ENCODE data around the gene HOXD10.

HOXD10 gene

GRCh38 chr2:176140513-176141317 is 24.1 kb downstream of the HOXD10 start:
- H3K4me3 Mint-ChIP-seq: peak overlapping the region; percentile 14
- no peak overlapping the region for H3K27ac Mint-ChIP-seq
- H3K4me1 Mint-ChIP-seq: peaks cover 16% of the 10 kb centered on the region
- DNase-seq: peak; percentile 78
- H3K27me3 Mint-ChIP-seq: peaks cover 99% of the 10 kb centered on the region
- CTCF ChIA-PET: interaction anchor here (0.6 to 8.8 kb wide), 37 partner anchors 10 to 1023 kb away, joined by 3 to 140 read pairs (median 4); partner anchors contain the start of genes HOXD1 and HOXD9
- H3K9me3 Mint-ChIP-seq: no peaks in the 10 kb centered on the region
- H3K36me3 Mint-ChIP-seq: peaks cover 1% of the 10 kb centered on the region

- no peak overlapping the region for H3K4me3 Mint-ChIP-seq
- DNase-seq: no peak
- peaks cover 12% of the 10 kb centered on the region for H3K4me1 Mint-ChIP-seq
- CTCF ChIA-PET: interaction anchor here (0.8 to 8.8 kb wide), 4 partner anchors 34 to 510 kb away, joined by 3 to 140 read pairs (median 20); no protein-coding TSS in a partner anchor
- H3K9me3 Mint-ChIP-seq: no peaks in the 10 kb centered on the region
- H3K27ac Mint-ChIP-seq: no peak overlapping the region
- peaks cover 1% of the 10 kb centered on the region for H3K36me3 Mint-ChIP-seq
- H3K27me3 Mint-ChIP-seq: peaks cover 99% of the 10 kb centered on the region
These were observed 25.7 kb downstream of the HOXD10 start for GRCh38 chr2:176142281-176142680.

GRCh38 chr2:176145085-176145969 is 28.7 kb downstream of the HOXD10 start:
- Mint-ChIP-seq H3K27ac (no peak overlapping the region), H3K4me3 (no peak overlapping the region), H3K9me3 (no peaks in the 10 kb centered on the region), H3K36me3 (no peaks in the 10 kb centered on the region), H3K4me1 (no peaks in the 10 kb centered on the region), H3K27me3 (peaks cover 99% of the 10 kb centered on the region)
- no peak for DNase-seq
- CTCF ChIA-PET: interaction anchor here (1.9 to 8.8 kb wide), 2 partner anchors 18 to 308 kb away, joined by 6 to 140 read pairs; no protein-coding TSS in a partner anchor

- Mint-ChIP-seq H3K27ac (no peak overlapping the region), H3K4me1 (no peaks in the 10 kb centered on the region), H3K4me3 (no peak overlapping the region), H3K27me3 (peaks cover 99% of the 10 kb centered on the region), H3K36me3 (no peaks in the 10 kb centered on the region), H3K9me3 (no peaks in the 10 kb centered on the region)
- no peak for DNase-seq
- CTCF ChIA-PET: interaction anchor here (8.8 kb wide), 1 partner anchor 307 kb away, joined by 140 read pairs; no protein-coding TSS in a partner anchor
These were observed 29.5 kb downstream of the HOXD10 start for GRCh38 chr2:176146101-176146500.

- no peaks in the 10 kb centered on the region for H3K36me3 Mint-ChIP-seq
- no peak overlapping the region for H3K4me3 Mint-ChIP-seq
- H3K27ac Mint-ChIP-seq: no peak overlapping the region
- CTCF ChIA-PET: interaction anchor here (8.8 kb wide), 1 partner anchor 307 kb away, joined by 140 read pairs; no protein-coding TSS in a partner anchor
- no peaks in the 10 kb centered on the region for H3K4me1 Mint-ChIP-seq
- peaks cover 99% of the 10 kb centered on the region for H3K27me3 Mint-ChIP-seq
- no peak for DNase-seq
- no peaks in the 10 kb centered on the region for H3K9me3 Mint-ChIP-seq
These were observed 30.1 kb downstream of the HOXD10 start for GRCh38 chr2:176146645-176147044.

- Mint-ChIP-seq H3K36me3 (no peaks in the 10 kb centered on the region), H3K27ac (no peak overlapping the region), H3K27me3 (peaks cover 100% of the 10 kb centered on the region), H3K4me3 (no peak overlapping the region), H3K9me3 (no peaks in the 10 kb centered on the region), H3K4me1 (no peaks in the 10 kb centered on the region)
- DNase-seq: no peak
- CTCF ChIA-PET: no interaction called here
These were observed 30.7 kb downstream of the HOXD10 start for GRCh38 chr2:176147210-176147799.

GRCh38 chr2:176147800-176148496 is 31.4 kb downstream of the HOXD10 start:
- CTCF ChIA-PET: no interaction called here
- H3K9me3 Mint-ChIP-seq: no peaks in the 10 kb centered on the region
- no peak overlapping the region for H3K4me3 Mint-ChIP-seq
- H3K27me3 Mint-ChIP-seq: peaks cover 100% of the 10 kb centered on the region
- H3K27ac Mint-ChIP-seq: no peak overlapping the region
- H3K4me1 Mint-ChIP-seq: no peaks in the 10 kb centered on the region
- H3K36me3 Mint-ChIP-seq: no peaks in the 10 kb centered on the region
- no peak for DNase-seq

- Mint-ChIP-seq H3K36me3 (no peaks in the 10 kb centered on the region), H3K4me1 (no peaks in the 10 kb centered on the region), H3K9me3 (no peaks in the 10 kb centered on the region), H3K27me3 (peaks cover 100% of the 10 kb centered on the region), H3K27ac (no peak overlapping the region), H3K4me3 (no peak overlapping the region)
- CTCF ChIA-PET: no interaction called here
- no peak for DNase-seq
These were observed 32.3 kb downstream of the HOXD10 start for GRCh38 chr2:176148751-176149421.

GRCh38 chr2:176149481-176149938 is 32.9 kb downstream of the HOXD10 start:
- H3K27ac Mint-ChIP-seq: no peak overlapping the region
- H3K36me3 Mint-ChIP-seq: no peaks in the 10 kb centered on the region
- H3K4me3 Mint-ChIP-seq: no peak overlapping the region
- CTCF ChIA-PET: no interaction called here
- H3K27me3 Mint-ChIP-seq: peaks cover 100% of the 10 kb centered on the region
- H3K9me3 Mint-ChIP-seq: no peaks in the 10 kb centered on the region
- no peaks in the 10 kb centered on the region for H3K4me1 Mint-ChIP-seq
- DNase-seq: no peak

- Mint-ChIP-seq H3K4me1 (no peaks in the 10 kb centered on the region), H3K4me3 (no peak overlapping the region), H3K27ac (no peak overlapping the region), H3K36me3 (no peaks in the 10 kb centered on the region), H3K9me3 (no peaks in the 10 kb centered on the region), H3K27me3 (peaks cover 100% of the 10 kb centered on the region)
- no peak for DNase-seq
- CTCF ChIA-PET: interaction anchor here (1.2 to 1.9 kb wide), 3 partner anchors 9 to 305 kb away, joined by 4 to 8 read pairs (median 6); no protein-coding TSS in a partner anchor
These were observed 33.5 kb downstream of the HOXD10 start for GRCh38 chr2:176149939-176150583.

GRCh38 chr2:176150584-176151441 is 34.2 kb downstream of the HOXD10 start:
- H3K4me3 Mint-ChIP-seq: no peak overlapping the region
- peaks cover 100% of the 10 kb centered on the region for H3K27me3 Mint-ChIP-seq
- H3K36me3 Mint-ChIP-seq: no peaks in the 10 kb centered on the region
- DNase-seq: no peak
- H3K27ac Mint-ChIP-seq: no peak overlapping the region
- CTCF ChIA-PET: interaction anchor here (1.2 to 1.9 kb wide), 3 partner anchors 10 to 305 kb away, joined by 4 to 8 read pairs (median 6); no protein-coding TSS in a partner anchor
- H3K4me1 Mint-ChIP-seq: no peaks in the 10 kb centered on the region
- no peaks in the 10 kb centered on the region for H3K9me3 Mint-ChIP-seq

Measured in activated naive CD4-positive, alpha-beta T cell treated with anti-CD3 and anti-CD28 coated beads, Interleukin-2, amount 10 ng/mL, durations not matched to agents 7 days and 5 days (primary cell).